ENCODE results near the gene KRTAP10-10. TPM values are rescaled to one million over a fixed set of nuclear protein-coding genes. Genes with fewer than 3 reads are reported as not detected.

Gene KRTAP10-10
- polyA plus RNA-seq, 1 experiment = not detected

DNA sequence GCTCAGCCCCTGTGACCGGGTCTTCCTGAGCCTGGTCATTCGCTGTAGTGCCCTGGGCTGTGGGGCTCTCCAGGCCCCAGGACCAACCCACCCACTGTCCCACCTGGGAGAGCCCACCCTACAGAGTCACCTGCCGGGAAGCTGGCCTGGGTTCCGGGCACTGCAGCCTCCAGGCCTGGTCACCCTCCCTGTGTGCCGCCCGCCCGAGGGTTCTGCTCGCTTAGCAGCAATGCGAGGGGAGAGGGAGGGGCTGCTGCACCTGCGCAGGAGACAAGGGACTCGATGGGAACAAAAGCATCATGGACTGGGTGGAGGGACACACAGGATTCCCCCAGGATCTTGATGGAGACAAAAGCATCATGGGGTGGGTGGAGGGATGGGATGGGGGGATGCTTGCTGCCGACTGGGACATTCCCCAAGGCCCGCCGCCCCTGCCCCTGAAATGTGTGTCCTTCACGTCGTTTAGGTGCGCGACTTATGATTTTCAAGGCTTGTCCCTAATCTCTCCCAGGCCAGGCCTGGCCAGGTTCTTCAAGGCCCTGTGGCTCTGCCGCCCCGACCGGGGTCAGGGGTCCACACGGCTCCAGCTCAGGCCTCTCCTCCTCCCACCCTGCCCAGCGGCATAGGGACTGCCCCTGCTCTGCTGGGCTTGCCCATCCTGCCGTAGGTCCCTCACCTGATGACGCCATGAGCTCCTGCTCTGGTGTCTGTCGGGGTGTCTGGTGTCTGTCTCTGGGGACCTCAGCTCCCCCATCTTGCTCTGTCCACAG lies 23.6 kb upstream of the KRTAP10-10 start:
- DNase-seq (ENCODE audit: low read depth, low spot score) = no peak
- ChIA-PET POLR2A (no interaction called here), CTCF (no interaction called here)
- TF ChIP-seq, protein P1, sequence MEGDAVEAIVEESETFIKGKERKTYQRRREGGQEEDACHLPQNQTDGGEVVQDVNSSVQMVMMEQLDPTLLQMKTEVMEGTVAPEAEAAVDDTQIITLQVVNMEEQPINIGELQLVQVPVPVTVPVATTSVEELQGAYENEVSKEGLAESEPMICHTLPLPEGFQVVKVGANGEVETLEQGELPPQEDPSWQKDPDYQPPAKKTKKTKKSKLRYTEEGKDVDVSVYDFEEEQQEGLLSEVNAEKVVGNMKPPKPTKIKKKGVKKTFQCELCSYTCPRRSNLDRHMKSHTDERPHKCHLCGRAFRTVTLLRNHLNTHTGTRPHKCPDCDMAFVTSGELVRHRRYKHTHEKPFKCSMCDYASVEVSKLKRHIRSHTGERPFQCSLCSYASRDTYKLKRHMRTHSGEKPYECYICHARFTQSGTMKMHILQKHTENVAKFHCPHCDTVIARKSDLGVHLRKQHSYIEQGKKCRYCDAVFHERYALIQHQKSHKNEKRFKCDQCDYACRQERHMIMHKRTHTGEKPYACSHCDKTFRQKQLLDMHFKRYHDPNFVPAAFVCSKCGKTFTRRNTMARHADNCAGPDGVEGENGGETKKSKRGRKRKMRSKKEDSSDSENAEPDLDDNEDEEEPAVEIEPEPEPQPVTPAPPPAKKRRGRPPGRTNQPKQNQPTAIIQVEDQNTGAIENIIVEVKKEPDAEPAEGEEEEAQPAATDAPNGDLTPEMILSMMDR (IDR thresholded peaks at IDR 0.05; ENCODE audit: low read depth, low read length) = no peak
- Histone ChIP-seq H3K4me3 (ENCODE audit: low read depth, low read length) (no peak overlapping the region), H3K27me3 (ENCODE audit: control insufficient read depth, insufficient read depth, low read length) (no peaks in the 10 kb centered on the region), H3K27ac (ENCODE audit: low read depth, low read length) (no peak overlapping the region), H3K9me3 (ENCODE audit: control insufficient read depth, insufficient read depth, low read length) (peaks cover 54% of the 10 kb centered on the region)

DNA sequence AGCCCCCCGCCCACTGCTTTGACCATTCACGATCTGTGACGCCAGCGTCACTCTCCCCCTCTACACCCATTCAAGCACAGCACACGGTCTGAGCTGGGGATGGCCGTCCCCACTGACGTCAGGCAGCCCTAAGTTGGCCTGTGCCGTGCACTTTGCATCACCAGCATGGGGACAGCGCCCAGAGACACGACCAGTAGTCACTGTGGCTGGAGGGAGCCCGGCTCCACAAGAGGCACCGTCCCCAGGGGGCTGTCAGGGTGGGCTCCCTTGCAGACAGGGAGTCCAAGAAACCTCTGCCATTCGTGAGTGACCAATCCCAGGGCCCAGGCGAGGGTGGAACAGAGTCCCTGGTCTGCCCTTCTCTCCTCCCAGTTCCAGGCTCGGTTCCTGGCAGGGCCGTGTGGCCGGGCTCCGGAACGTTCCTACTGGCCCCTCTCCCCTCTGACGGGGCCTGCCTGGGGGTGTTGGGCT lies 23.0 kb upstream of the KRTAP10-10 start:
- TF ChIP-seq, protein P1 (IDR thresholded peaks at IDR 0.05; ENCODE audit: low read depth, low read length) = no peak
- ChIA-PET POLR2A (no interaction called here), CTCF (no interaction called here)
- no peak overlapping the region for H3K4me3 ChIP-seq (ENCODE audit: low read depth, low read length)
- H3K9me3 ChIP-seq (ENCODE audit: control insufficient read depth, insufficient read depth, low read length) = peaks cover 54% of the 10 kb centered on the region
- H3K27me3 ChIP-seq (ENCODE audit: control insufficient read depth, insufficient read depth, low read length) = no peaks in the 10 kb centered on the region
- H3K27ac ChIP-seq (ENCODE audit: low read depth, low read length) = no peak overlapping the region
- DNase-seq (ENCODE audit: low read depth, low spot score) = no peak

DNA sequence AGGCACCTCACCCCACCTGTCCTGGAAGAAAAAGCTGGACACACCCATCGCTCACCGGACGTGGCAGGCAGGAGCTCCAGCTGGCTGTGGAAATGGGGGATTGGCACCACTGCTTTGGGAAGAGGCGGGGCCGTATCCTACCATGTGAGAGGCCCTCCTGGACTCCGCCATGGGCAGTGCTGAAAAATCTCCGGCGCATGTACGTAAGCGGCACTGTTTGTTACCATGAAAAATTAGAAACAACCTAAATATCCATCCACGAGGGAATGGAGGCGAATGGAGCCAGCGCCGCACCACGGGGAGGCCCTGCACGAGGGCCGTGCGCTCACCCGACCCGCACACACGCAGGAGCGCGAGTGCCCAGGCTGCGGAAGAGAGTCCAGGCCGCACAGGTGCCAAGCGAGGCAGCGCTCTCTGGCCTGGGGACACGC lies 22.2 kb upstream of the KRTAP10-10 start:
- POLR2A ChIA-PET = no interaction called here
- H3K27me3 ChIP-seq (ENCODE audit: control insufficient read depth, insufficient read depth, low read length) = no peaks in the 10 kb centered on the region
- CTCF ChIA-PET = no interaction called here
- H3K4me3 ChIP-seq (ENCODE audit: low read depth, low read length) = no peak overlapping the region
- H3K27ac ChIP-seq (ENCODE audit: low read depth, low read length) = no peak overlapping the region
- TF ChIP-seq, protein P1 (IDR thresholded peaks at IDR 0.05; ENCODE audit: low read depth, low read length) = no peak
- H3K9me3 ChIP-seq (ENCODE audit: control insufficient read depth, insufficient read depth, low read length) = peaks cover 54% of the 10 kb centered on the region
- DNase-seq (ENCODE audit: low read depth, low spot score) = no peak

DNA sequence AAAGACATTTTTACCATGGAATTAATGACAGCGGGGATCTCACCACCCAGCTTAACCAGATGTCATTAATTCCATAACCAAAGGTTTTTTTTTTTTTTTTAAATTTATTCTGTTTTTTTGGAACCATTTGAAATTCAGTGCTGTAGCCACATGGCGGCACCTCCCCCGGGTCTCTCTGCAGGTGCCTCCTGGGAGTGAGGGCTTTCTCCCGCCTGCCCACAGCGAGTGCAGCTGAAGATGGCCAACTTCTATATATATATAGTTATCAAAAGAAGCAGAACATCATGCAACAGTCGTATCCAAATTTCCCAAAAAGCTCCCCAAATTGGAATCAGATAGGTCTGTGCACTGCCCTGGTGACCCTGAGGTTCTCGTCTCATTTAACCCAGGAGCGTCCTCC lies 21.7 kb upstream of the KRTAP10-10 start:
- Histone ChIP-seq H3K27me3 (ENCODE audit: control insufficient read depth, insufficient read depth, low read length) (no peaks in the 10 kb centered on the region), H3K27ac (ENCODE audit: low read depth, low read length) (no peak overlapping the region), H3K4me3 (ENCODE audit: low read depth, low read length) (no peak overlapping the region), H3K9me3 (ENCODE audit: control insufficient read depth, insufficient read depth, low read length) (peaks cover 54% of the 10 kb centered on the region)
- TF ChIP-seq, protein P1 (IDR thresholded peaks at IDR 0.05; ENCODE audit: low read depth, low read length) = no peak
- CTCF ChIA-PET = no interaction called here
- DNase-seq (ENCODE audit: low read depth, low spot score) = no peak
- POLR2A ChIA-PET = no interaction called here

DNA sequence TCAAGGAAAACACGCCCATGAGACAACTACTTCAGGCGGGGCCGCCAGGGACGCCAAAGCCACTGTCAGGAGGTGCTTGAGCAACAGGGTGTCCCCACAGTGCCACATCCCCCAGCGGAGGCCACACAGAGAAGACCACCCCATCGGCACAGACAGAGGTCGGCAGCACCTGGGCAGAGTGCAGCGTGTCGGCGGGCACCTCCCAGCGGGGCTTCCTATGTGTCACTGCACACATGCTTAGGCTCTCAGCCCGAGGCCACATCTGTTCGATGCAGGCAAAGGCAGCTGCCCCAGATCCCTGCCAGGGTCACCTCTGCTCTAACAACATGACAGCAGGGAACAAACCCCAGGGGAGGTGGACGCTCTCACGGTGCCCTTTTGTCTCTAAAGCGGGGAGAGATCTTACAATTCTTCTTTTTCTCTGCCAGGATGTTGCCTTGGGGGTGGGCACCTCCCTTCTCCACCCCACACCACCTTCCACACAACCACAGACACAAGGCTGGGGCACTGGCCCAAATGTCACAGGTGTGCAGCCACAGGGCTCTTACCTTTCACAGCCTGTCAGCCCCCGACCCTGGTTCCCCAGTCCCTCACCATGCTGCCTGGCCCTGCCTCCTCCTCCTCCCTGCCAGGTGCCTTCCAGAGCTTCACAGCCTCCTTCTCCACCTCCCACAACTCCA lies 21.1 kb upstream of the KRTAP10-10 start:
- peaks cover 54% of the 10 kb centered on the region for H3K9me3 ChIP-seq (ENCODE audit: control insufficient read depth, insufficient read depth, low read length)
- no peak overlapping the region for H3K4me3 ChIP-seq (ENCODE audit: low read depth, low read length)
- H3K27me3 ChIP-seq (ENCODE audit: control insufficient read depth, insufficient read depth, low read length) = no peaks in the 10 kb centered on the region
- H3K27ac ChIP-seq (ENCODE audit: low read depth, low read length) = no peak overlapping the region
- ChIA-PET POLR2A (no interaction called here), CTCF (no interaction called here)
- TF ChIP-seq, protein P1 (IDR thresholded peaks at IDR 0.05; ENCODE audit: low read depth, low read length) = no peak
- DNase-seq (ENCODE audit: low read depth, low spot score) = no peak

Measured in AG04450 (cell line).